GM10266 (cell line): ENCODE data around the gene ABCA13.
A peak's percentile ranks its signal among the peaks of the same experiment; 100 is the strongest.
"Not testable (repeated sequence)": the region's sequence is repeated elsewhere in the genome, so short reads cannot be mapped to it uniquely, and the experiment has no call there.

Experiments used
- DNase-seq: peaks from one replicate; pipeline ENCODE4 v3.0.0; 2012; ENCODE audit errors: extremely low spot score
- TF ChIP-seq, protein P1 (sequence below): IDR thresholded peaks from 2 replicates; pipeline ENCODE4 v1.5.1; 2012; ENCODE audit warnings: mild to moderate bottlenecking, low read depth; ENCODE audit not compliant: control insufficient read depth, insufficient read depth; ENCODE audit errors: missing control alignments

Gene ABCA13

DNA sequence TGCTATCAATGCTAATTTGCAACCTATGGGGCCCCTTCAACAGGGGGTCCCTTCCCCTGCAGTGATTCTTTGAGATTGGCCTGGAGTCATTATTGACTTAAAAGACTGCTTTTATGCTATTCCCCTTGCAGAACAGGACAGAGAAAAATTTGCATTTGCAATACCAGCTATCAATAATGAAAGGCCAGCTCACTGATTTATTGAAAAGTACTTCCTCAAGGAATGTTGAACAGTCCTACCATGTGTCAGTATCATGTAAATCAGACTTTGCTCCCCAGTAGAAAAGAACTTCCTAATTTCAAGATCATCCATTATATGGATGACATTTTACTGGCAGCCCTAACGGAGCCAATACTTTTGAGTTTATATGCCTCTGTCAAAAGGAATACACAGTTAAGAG is 29.7 kb upstream of the ABCA13 start:
- DNase-seq = no peak
- TF ChIP-seq, protein P1, sequence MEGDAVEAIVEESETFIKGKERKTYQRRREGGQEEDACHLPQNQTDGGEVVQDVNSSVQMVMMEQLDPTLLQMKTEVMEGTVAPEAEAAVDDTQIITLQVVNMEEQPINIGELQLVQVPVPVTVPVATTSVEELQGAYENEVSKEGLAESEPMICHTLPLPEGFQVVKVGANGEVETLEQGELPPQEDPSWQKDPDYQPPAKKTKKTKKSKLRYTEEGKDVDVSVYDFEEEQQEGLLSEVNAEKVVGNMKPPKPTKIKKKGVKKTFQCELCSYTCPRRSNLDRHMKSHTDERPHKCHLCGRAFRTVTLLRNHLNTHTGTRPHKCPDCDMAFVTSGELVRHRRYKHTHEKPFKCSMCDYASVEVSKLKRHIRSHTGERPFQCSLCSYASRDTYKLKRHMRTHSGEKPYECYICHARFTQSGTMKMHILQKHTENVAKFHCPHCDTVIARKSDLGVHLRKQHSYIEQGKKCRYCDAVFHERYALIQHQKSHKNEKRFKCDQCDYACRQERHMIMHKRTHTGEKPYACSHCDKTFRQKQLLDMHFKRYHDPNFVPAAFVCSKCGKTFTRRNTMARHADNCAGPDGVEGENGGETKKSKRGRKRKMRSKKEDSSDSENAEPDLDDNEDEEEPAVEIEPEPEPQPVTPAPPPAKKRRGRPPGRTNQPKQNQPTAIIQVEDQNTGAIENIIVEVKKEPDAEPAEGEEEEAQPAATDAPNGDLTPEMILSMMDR = no peak

DNA sequence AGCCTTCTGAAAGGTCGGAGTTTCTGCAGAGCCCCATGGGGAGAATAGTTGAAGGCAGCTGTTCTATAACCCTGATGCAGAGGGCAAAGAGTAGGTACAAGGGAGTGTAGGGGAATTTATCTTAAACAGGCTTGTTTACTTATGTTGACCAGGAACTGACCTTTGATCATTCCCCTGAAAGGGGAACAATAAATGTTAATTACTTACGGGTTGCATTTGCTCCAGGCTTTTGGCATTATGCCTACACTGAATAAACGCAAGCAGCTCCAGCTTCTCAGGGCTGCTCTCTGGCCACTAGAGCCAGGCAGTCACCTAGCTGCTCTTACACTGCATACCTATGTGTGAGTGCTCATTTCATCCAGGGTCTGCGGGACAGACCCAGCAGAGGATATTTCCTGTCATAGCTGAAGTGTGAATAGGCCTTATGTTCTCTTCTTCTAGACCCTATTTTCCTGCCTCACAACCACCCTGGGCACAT is 26.9 kb upstream of the ABCA13 start:
- DNase-seq = no peak
- TF ChIP-seq, protein P1 = no peak

DNA sequence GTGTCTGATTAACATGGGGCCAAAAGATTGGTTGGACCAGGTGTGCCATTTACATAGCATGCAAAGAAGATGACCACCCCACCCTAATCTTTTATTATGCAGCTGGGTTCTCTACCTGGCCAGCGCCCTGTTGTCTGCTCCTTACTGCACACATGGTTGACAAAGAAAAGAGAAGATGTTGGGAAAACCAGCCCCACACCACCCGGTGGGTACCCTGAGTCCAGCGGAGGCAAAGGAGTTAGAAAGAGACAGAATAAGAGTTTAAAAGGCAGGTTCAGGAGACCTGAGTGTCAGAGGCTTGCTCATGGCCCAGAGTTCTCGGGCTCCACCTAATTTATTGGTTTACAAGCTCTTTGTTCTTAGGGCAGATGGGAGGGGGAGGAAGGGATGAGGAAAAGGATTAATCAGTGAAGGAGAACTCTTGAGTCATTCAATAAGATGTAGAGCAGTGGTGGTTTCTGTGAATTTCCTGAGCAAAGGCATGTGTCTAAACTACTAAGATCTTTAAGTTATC is 24.1 kb upstream of the ABCA13 start:
- TF ChIP-seq, protein P1 = no peak

DNA sequence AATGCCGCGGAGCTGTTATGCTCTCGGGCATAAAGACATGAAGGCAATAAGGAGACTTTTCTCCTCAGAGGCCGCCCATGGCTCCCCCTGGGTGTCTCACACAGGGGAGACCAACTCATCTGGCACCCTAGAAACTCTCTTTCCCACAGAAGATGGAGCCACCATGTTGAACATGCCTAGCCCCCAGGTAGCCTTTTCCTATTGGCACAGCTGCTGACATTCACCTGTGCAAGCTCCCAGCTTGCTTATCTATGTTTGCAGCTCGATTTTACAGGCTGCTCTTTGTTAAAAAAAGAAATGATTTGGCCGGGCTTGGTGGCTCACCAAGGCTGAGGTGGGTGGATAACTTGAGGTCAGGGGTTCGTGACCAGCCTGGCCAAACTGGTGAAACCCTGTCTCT is 23.6 kb upstream of the ABCA13 start:
- DNase-seq = not testable (repeated sequence)

More for the DNA sequence above, 24.1 kb upstream of the ABCA13 start:
- DNase-seq = no peak

DNA sequence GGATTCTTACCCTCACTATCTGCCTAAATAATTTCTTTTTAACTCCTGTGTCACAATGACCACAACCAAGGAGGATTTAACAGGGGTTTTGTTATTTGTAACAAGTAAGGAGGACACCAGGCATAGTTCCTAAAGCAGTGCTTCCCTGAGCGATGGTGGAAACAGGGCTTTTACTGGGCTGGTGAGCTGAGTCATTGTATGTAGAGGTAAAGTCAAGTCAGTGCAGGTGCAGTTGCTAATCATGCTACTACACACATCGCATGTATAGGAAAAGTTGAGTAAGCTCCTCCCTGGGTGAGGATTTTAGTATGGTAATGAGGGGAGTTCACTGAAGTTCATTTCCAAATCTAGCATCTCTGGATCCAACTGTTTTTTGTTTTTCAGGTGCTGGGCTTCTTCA is 22.9 kb upstream of the ABCA13 start:
- DNase-seq = no peak
- TF ChIP-seq, protein P1 = no peak

DNA sequence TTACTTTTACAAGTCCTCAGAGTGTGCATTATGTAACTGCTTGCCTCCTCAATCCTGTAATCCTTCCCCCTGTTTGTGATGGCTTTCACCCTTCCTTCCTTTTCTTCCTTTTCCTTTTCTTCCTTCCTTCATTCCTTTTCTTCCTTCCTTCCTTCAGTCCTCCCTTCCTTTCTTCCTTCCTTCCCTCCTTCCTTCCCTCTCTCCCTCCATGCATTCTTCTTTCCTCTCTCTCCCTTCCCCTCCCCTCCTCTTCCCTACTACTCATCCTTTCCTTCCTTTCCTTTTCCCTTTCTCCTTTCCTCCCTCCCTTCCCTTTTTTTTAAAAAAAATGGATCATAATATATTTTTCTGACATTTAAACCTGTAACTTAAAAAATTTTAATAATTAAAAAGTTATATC is 22.2 kb upstream of the ABCA13 start:
- TF ChIP-seq, protein P1 = no peak
- no peak for DNase-seq

DNA sequence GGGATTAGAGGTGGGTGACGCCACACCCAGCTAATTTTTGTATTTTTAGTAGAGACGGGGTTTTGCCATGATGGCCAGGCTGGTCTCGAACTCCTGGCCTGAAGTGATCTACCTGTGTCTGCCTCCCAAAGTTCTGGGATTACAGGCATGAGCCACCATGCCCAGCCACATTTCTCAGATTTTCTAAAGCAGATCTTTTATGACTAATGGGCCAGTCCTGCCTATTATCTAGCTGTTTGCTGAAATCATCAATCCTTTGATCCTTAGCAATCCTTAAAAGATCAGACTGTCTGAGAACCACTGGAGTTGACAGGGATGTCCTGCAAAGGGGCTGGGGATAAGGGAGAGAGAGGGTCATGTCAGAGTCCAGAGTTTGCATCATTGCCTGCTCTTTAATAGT is 21.2 kb upstream of the ABCA13 start:
- DNase-seq = no peak
- TF ChIP-seq, protein P1 = no peak

DNA sequence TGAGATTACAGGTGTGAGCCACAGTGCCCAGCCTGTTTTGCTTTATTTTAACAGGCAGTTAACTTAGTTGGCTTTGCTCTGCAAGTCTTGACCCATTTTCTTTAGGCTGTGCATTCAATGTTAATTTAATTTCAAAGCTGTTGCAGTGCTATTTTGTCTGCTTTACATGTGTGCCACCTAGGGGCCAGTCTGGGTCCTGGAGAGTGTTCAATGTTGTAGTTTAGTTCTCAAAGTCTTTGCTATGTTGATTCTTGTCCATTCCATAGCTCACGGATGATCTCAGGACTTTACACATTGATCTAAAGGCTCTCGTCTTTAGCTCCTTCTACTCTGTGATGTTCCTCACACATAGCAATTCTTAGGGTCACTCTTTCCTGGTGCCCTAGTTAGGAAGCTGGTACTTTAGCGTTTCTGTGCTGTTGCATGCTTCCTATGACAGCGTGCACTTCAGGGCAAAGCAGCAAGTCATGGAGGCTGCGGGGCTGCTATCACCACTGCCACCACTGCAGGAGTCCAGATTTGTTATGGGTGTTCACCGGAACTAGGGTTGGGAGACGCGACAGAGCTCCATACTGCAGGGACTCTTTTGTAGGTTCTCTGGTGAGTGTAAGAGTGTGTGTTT is 16.4 kb upstream of the ABCA13 start:
- TF ChIP-seq, protein P1 = peak; percentile 56
- DNase-seq = peak; percentile 22
